ENCODE measurements around the gene RAB1B.
A peak's percentile ranks its signal among the peaks of the same experiment; 100 is the strongest.

Gene RAB1B

DNA sequence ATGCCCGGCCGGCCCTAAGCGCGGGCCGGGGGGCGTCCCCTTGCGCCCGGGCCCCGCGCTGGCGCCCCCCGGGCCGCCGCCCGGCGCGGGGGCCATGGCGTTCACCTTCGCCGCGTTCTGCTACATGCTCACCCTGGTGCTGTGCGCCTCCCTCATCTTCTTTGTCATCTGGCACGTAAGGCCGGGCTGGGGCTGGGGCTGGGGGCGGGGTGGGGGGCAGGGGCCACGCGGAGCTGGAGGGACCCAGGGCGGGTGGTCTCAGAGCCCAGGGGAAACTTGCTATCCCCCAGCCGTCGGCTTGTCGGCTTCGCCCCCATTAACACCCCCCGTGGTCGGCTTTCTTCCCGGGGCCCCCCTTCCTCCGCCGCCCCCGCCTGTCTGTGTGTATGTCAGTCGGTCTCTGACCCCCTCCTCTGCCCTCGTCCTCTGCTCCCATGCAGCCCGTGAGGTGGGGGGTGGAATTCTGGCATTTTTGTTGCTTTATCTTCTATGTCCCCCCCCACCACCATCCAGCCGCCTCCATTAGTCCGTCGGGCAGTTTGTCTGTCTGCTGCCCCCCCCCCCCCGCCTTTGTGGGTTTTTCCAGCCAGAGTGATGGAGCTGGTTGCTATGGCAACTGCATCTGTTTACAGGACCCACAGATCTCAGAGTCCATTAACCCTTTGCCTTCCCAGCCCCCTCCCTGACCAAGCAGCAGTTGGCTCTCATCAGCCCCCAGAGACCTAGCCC, 10.1 kb downstream of the RAB1B start:
- Histone ChIP-seq H3K36me3 (ENCODE audit: control insufficient read depth, insufficient read depth, low read length, severe bottlenecking) (peaks cover 28% of the 10 kb centered on the region), H3K27me3 (replicated peaks; ENCODE audit: control insufficient read depth, insufficient read depth, low read length) (no peaks in the 10 kb centered on the region), H3K9ac (ENCODE audit: low read length) (no peak overlapping the region), H3K4me1 (ENCODE audit: control insufficient read depth, insufficient read depth, low read length) (peaks cover 4% of the 10 kb centered on the region), H3K4me3 (ENCODE audit: low read length) (no peak overlapping the region), H3K9me3 (ENCODE audit: control insufficient read depth, low read length) (no peaks in the 10 kb centered on the region)
- DNase-seq (ENCODE audit: low read depth): peak; percentile 27

DNA sequence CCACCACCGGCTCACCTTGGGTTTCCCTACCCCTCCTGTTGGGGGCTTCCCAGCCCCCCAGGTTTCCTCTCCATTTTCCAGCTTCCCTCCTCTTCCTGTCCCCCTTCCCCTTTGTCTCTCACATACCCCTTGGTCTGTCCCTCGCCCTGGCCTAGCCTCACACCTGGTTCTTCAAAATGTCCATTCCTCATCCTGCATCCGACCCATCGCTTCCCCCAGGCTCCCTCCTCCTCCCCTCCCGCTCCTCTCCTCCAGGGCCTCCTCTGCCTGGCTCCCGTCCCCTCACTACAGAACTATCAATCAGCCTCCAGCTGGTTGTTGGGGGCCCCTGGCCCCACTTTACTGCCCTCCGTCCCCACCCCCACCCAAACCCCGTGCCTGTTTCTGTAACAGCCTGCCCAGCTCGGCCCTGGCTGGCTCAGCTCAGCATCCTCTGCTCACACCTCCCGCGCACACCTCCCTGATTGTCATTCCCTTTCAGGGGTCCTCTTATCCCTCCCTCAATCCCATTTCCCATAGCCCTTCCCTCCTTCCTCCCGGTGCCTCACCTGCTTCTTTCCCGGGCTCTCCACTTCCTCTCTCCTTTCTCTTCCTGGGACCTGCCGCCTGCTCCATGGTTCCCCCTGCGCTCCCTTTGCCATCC, 10.8 kb downstream of the RAB1B start:
- H3K36me3 ChIP-seq (ENCODE audit: control insufficient read depth, insufficient read depth, low read length, severe bottlenecking): peaks cover 23% of the 10 kb centered on the region
- no peaks in the 10 kb centered on the region for H3K27me3 ChIP-seq (replicated peaks; ENCODE audit: control insufficient read depth, insufficient read depth, low read length)
- peaks cover 4% of the 10 kb centered on the region for H3K4me1 ChIP-seq (ENCODE audit: control insufficient read depth, insufficient read depth, low read length)
- no peak overlapping the region for H3K9ac ChIP-seq (ENCODE audit: low read length)
- no peaks in the 10 kb centered on the region for H3K9me3 ChIP-seq (ENCODE audit: control insufficient read depth, low read length)
- H3K4me3 ChIP-seq (ENCODE audit: low read length): no peak overlapping the region
- DNase-seq (ENCODE audit: low read depth): no peak

DNA sequence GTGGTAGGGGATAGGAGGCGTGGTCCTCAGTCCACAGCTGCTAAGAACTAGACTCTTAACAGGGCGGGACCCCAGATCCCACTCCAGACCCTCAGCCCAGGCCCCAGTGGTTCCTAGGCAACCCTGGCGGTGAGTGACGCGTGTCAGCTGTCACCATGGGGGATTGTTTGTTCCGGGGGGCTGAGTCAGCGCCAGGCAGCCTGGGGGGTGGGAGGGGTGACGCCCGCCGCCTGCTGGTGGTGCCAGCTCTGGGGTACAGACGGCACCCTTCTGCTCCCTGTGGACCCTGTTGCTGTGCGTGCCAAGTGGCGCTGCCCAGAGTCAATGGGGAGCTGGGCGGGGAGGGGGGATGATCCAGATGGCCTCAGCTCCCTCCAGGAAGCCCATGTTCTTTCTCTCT, 12.0 kb downstream of the RAB1B start:
- Histone ChIP-seq H3K36me3 (ENCODE audit: control insufficient read depth, insufficient read depth, low read length, severe bottlenecking) (peaks cover 25% of the 10 kb centered on the region), H3K4me3 (ENCODE audit: low read length) (no peak overlapping the region)
- DNase-seq (ENCODE audit: low read depth): no peak

DNA sequence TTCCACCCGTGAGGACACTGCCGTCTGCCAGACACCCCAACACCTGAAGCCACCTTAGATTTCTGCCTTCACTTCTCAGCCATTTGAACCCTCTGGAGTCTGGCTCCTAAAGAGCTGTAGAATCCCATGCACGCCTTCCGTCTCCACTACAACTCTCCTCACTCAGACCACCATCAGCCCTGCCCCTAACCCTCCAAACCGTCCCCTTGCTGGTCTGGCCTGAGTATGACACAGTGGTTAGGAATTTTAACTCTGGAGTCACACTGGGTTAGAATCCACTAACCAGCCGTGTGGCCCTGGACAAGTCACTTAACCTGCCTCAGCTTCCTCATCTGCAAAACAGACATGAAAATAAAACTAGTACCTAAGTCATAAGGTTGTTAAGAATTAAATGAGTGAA, 12.6 kb downstream of the RAB1B start:
- DNase-seq (ENCODE audit: low read depth): no peak
- peaks cover 7% of the 10 kb centered on the region for H3K4me1 ChIP-seq (ENCODE audit: control insufficient read depth, insufficient read depth, low read length)
- no peaks in the 10 kb centered on the region for H3K27me3 ChIP-seq (replicated peaks; ENCODE audit: control insufficient read depth, insufficient read depth, low read length)
- H3K9me3 ChIP-seq (ENCODE audit: control insufficient read depth, low read length): no peaks in the 10 kb centered on the region
- H3K9ac ChIP-seq (ENCODE audit: low read length): no peak overlapping the region
- H3K4me3 ChIP-seq (ENCODE audit: low read length): no peak overlapping the region
- H3K36me3 ChIP-seq (ENCODE audit: control insufficient read depth, insufficient read depth, low read length, severe bottlenecking): peaks cover 24% of the 10 kb centered on the region

More for the DNA sequence above, 12.0 kb downstream of the RAB1B start:
- no peaks in the 10 kb centered on the region for H3K9me3 ChIP-seq (ENCODE audit: control insufficient read depth, low read length)
- H3K9ac ChIP-seq (ENCODE audit: low read length): no peak overlapping the region
- no peaks in the 10 kb centered on the region for H3K27me3 ChIP-seq (replicated peaks; ENCODE audit: control insufficient read depth, insufficient read depth, low read length)
- peaks cover 4% of the 10 kb centered on the region for H3K4me1 ChIP-seq (ENCODE audit: control insufficient read depth, insufficient read depth, low read length)

DNA sequence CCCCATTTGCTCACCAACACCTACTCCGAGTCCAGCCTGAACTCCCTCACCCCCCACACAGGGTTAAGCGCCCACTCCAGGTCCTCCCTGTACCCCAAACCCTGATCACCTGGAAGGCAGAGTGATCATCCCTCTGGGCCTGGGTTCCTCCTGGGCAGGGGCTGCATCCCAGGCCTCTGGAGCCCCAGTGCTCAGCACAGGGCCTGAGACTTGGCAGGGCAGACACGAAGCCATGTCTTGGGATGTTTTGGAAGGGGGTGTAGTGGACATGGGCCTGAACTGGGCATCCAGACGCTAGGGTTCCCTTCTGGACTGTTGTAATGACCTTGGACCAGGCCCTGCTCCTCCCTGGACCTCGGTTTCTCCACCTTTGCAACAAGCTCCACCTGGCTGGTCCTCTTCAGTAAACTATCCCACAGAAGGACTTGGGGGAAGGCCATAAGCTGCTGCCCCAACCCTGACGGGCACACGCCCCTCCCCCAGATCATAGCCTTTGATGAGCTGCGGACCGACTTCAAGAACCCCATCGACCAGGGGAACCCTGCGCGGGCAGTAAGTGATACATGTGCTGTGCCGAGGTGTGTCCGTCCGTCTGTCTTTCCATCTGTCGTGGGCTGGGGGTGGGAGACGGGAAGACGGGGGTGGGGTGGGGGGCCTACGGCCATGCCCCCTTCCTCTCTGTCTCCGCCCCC, 13.5 kb downstream of the RAB1B start:
- H3K9ac ChIP-seq (ENCODE audit: low read length): no peak overlapping the region
- H3K4me3 ChIP-seq (ENCODE audit: low read length): no peak overlapping the region
- H3K36me3 ChIP-seq (ENCODE audit: control insufficient read depth, insufficient read depth, low read length, severe bottlenecking): peaks cover 24% of the 10 kb centered on the region
- DNase-seq (ENCODE audit: low read depth): no peak
- no peaks in the 10 kb centered on the region for H3K9me3 ChIP-seq (ENCODE audit: control insufficient read depth, low read length)
- peaks cover 8% of the 10 kb centered on the region for H3K4me1 ChIP-seq (ENCODE audit: control insufficient read depth, insufficient read depth, low read length)
- H3K27me3 ChIP-seq (replicated peaks; ENCODE audit: control insufficient read depth, insufficient read depth, low read length): no peaks in the 10 kb centered on the region

DNA sequence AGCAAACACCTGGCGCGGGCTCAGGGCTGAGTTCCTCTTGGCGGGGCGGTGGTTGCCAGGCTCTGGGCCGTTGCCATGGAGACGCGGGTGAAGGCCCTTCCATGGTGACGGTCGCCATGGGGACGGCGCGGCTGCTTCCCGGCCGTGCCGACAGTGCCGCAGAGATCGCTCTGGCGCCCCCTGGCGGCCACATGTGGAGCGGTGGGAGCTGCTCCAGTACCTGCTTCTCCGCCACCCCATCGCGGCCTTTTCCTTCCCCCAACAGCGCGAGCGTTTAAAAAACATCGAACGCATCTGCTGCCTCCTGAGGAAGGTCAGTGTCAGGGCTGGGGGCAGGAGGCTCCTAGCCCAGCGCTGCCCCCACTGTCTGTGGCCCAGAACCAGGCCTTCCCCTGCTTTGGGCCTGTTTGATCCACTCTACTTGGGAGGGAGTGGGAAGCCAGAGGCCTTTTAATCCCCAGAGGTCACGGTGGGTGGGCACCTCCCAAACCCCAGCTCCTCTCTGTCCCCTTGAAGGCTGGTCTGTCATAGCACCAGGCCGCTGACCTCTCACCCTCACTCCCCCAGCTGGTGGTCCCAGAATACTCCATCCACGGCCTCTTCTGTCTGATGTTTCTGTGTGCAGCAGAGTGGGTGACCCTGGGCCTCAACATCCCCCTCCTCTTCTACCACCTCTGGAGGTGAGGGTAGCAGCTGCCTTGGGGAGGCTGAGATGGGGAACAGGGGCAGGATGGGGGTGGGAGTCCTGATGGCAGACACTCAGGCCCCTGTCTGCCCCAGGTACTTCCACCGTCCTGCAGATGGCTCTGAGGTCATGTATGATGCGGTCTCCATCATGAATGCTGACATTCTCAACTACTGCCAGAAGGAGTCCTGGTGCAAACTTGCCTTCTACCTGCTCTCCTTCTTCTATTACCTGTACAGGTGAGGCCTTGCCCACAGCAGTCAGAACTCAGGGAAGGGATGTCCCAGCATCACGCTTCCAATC, 14.3 kb downstream of the RAB1B start:
- Histone ChIP-seq H3K36me3 (ENCODE audit: control insufficient read depth, insufficient read depth, low read length, severe bottlenecking) (peaks cover 26% of the 10 kb centered on the region), H3K4me1 (ENCODE audit: control insufficient read depth, insufficient read depth, low read length) (peaks cover 12% of the 10 kb centered on the region), H3K4me3 (ENCODE audit: low read length) (no peak overlapping the region), H3K27me3 (replicated peaks; ENCODE audit: control insufficient read depth, insufficient read depth, low read length) (no peaks in the 10 kb centered on the region), H3K9ac (ENCODE audit: low read length) (no peak overlapping the region), H3K9me3 (ENCODE audit: control insufficient read depth, low read length) (no peaks in the 10 kb centered on the region)
- DNase-seq (ENCODE audit: low read depth): peak; percentile 98

DNA sequence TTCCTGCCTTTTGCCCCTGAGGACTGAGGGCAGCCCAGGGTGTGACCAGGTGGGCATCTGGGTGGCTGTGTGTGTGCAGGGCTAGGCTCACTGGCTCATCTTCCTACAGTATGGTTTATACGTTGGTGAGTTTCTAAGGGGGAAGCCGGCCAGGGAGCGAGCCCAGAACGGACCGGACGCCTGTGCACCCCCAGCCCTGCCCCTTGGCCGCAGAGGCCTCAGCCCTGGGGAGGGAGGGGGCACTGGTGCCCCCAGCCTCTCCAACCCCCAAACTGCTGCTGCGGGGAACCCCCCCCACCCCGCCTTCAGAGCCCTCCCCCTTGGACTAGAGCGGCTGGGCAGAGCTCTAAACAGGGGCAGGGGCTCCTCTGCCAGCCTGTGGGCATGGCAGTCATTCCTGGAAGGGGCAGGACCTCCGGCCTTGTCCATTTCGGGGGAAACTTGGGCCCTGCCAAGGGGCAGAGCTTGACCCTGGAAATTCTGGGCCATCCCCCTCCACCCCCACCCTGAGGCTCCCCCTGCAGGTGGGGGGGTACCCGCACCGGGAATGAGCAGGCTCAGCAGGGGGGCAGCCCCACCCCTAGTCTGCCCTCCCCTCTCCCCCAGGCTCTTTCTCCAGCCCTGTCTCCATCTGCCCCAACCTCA, 15.1 kb downstream of the RAB1B start:
- Histone ChIP-seq H3K4me1 (ENCODE audit: control insufficient read depth, insufficient read depth, low read length) (peaks cover 18% of the 10 kb centered on the region), H3K9ac (ENCODE audit: low read length) (no peak overlapping the region), H3K9me3 (ENCODE audit: control insufficient read depth, low read length) (no peaks in the 10 kb centered on the region), H3K4me3 (ENCODE audit: low read length) (no peak overlapping the region), H3K36me3 (ENCODE audit: control insufficient read depth, insufficient read depth, low read length, severe bottlenecking) (peaks cover 26% of the 10 kb centered on the region), H3K27me3 (replicated peaks; ENCODE audit: control insufficient read depth, insufficient read depth, low read length) (no peaks in the 10 kb centered on the region)
- no peak for DNase-seq (ENCODE audit: low read depth)

DNA sequence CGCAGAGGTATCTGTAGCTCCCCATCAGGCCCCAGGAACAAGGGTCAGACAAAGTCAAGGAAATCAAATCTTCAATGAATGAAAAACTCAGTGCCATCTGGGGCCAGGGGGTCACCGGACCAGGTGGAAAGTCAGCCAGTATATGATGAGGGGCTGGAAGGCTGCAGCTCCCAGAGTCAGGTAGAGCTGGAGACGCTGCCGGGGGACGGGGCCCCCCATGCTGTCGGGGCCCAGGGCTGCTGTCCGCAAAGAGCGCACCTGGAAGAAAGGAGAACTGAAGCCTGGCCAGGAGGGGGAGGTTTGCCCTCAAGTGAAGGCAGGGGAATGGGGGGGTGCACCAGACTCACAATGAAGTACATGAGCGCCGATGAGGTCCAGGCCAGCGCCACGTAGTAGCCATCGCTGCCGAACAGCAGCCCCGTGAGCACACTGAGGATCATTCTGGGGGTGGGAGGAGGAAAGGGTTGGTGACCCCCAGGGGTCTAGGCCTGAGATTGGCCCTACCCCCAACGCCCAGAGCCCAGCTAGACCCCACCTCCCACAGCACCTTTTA, 16.2 kb downstream of the RAB1B start:
- Histone ChIP-seq H3K9me3 (ENCODE audit: control insufficient read depth, low read length) (no peaks in the 10 kb centered on the region), H3K4me3 (ENCODE audit: low read length) (no peak overlapping the region), H3K9ac (ENCODE audit: low read length) (no peak overlapping the region), H3K36me3 (ENCODE audit: control insufficient read depth, insufficient read depth, low read length, severe bottlenecking) (peaks cover 26% of the 10 kb centered on the region), H3K27me3 (replicated peaks; ENCODE audit: control insufficient read depth, insufficient read depth, low read length) (no peaks in the 10 kb centered on the region), H3K4me1 (ENCODE audit: control insufficient read depth, insufficient read depth, low read length) (peaks cover 19% of the 10 kb centered on the region)
- no peak for DNase-seq (ENCODE audit: low read depth)

DNA sequence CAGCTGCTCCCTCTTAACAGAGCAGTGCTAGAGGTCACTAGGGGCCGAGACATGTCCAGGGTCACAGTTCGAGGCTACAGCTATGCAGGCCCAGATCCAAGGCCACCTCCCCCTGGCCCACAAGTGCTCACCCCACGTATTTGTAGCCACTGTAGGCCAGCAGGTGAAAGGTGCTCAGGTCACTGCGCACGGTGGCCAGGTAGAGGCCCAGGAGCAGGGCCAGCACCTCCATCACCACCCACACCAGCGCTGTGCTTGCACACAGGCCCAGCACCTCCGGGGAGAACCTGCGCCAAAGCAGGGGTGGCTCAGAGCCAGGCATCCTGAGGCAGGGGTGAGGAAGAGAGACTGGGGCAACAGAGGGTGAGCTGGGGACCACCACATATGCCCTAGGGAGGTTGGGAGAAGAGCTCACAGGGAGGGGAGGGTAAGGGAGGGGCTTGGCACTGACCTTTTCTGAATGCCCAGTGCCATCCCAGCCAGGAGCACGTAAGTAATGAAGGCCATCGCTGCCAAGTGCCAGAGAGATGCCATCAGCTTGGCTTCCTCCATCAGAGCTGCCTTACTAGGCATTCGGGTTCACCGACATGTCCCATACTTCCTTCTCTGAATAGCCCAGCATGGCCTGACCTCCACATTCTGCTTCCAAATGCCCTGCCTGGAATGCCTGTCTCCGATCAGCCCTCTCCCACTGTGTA, 17.0 kb downstream of the RAB1B start:
- peaks cover 24% of the 10 kb centered on the region for H3K4me1 ChIP-seq (ENCODE audit: control insufficient read depth, insufficient read depth, low read length)
- DNase-seq (ENCODE audit: low read depth): no peak
- no peaks in the 10 kb centered on the region for H3K9me3 ChIP-seq (ENCODE audit: control insufficient read depth, low read length)
- peaks cover 26% of the 10 kb centered on the region for H3K36me3 ChIP-seq (ENCODE audit: control insufficient read depth, insufficient read depth, low read length, severe bottlenecking)
- no peak overlapping the region for H3K4me3 ChIP-seq (ENCODE audit: low read length)
- no peak overlapping the region for H3K9ac ChIP-seq (ENCODE audit: low read length)
- H3K27me3 ChIP-seq (replicated peaks; ENCODE audit: control insufficient read depth, insufficient read depth, low read length): no peaks in the 10 kb centered on the region

DNA sequence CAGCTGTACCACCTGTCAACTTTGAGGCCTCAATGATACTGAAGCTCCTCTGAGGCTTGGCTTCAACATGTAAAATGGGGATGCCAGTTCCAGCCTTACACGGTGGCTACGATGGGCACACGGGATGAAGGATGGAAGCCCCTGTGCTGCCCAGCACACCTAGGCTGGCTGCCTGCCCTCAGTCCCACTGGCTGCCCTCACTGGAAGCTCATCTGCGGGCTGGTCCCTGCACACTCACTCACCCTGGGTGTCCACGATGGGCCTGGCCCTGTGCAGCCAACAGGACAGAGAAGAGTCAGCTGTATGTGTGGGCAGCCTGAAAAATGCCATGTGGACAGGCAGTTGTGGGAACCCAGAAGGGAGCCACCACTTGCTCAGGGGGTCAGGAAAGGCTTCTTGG, 18.3 kb downstream of the RAB1B start:
- Histone ChIP-seq H3K36me3 (ENCODE audit: control insufficient read depth, insufficient read depth, low read length, severe bottlenecking) (peaks cover 26% of the 10 kb centered on the region), H3K4me1 (ENCODE audit: control insufficient read depth, insufficient read depth, low read length) (peaks cover 24% of the 10 kb centered on the region), H3K9ac (ENCODE audit: low read length) (peak overlapping the region; percentile 95), H3K4me3 (ENCODE audit: low read length) (no peak overlapping the region), H3K9me3 (ENCODE audit: control insufficient read depth, low read length) (no peaks in the 10 kb centered on the region), H3K27me3 (replicated peaks; ENCODE audit: control insufficient read depth, insufficient read depth, low read length) (no peaks in the 10 kb centered on the region)
- no peak for DNase-seq (ENCODE audit: low read depth)

Measured in adipocyte (in vitro differentiated cells).